Measurements from ENCODE around the gene GARIN5B. TPM values are rescaled to one million over a fixed set of nuclear protein-coding genes. Genes with fewer than 3 reads are reported as not detected.

GARIN5B gene
- total RNA-seq, 1 experiment from 2014 or later = not detected

DNA sequence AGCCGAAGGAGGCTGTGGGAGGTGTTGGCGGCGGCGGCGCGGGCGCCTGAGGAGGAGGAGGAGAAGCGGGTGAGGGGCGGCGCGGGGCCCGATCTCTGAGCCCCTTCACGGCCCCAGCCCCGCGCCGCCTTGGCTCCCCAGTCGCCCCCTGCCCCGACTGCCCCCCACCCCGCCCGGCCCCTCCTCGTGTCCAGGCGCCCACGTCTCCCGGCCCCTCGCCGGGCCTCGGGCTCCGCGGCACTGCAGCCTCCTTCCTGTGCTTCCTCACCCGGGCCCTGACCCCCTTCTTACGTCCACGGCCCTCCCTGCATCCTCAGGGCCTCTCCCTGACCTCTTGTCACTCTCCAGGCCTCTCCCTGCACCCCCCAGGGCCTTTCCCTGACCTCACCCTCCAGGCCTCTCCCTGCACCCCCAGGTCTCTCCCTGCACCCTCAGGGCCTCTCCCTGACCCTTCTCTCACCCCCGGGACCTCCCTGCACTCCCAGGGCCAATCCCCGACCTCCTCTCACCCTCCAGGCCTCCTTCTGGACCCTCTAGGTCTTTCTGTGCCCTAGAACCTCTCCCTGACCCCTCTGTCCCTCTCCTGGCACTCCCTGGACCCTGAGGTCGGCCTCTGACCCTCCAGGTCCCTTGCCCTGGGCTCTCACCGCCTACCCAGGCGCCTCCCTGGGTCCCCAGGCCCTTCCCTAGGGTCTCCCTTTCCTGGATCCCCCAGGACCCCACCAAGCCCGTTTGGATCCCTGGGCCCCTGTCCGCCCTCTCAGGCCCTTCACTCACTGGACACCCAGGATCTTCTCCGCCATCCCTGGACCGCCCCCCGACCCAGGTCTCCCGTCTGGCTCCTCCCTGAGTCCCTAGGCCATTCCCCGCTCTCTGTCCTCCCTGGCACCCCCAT, 22.9 kb downstream of the GARIN5B start:
- no peak for DNase-seq (ENCODE audit: low spot score)
- ChIA-PET POLR2A (ENCODE audit: low non-redundant PET) (interaction anchor here (0.6 to 0.9 kb wide), 3 partner anchors 39 to 844 kb away, joined by 3 to 4 read pairs (median 4); no protein-coding TSS in a partner anchor), CTCF (interaction anchor here (0.9 kb wide), 1 partner anchor 39 kb away, joined by 3 read pairs; no protein-coding TSS in a partner anchor)
- no peaks in the 10 kb centered on the region for H3K9me3 ChIP-seq (ENCODE audit: low read depth, low read length, poor library complexity, severe bottlenecking)
- TF ChIP-seq, protein P1, sequence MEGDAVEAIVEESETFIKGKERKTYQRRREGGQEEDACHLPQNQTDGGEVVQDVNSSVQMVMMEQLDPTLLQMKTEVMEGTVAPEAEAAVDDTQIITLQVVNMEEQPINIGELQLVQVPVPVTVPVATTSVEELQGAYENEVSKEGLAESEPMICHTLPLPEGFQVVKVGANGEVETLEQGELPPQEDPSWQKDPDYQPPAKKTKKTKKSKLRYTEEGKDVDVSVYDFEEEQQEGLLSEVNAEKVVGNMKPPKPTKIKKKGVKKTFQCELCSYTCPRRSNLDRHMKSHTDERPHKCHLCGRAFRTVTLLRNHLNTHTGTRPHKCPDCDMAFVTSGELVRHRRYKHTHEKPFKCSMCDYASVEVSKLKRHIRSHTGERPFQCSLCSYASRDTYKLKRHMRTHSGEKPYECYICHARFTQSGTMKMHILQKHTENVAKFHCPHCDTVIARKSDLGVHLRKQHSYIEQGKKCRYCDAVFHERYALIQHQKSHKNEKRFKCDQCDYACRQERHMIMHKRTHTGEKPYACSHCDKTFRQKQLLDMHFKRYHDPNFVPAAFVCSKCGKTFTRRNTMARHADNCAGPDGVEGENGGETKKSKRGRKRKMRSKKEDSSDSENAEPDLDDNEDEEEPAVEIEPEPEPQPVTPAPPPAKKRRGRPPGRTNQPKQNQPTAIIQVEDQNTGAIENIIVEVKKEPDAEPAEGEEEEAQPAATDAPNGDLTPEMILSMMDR (conservative IDR thresholded peaks at IDR 0.05; ENCODE audit: low read depth, low read length) = no peak
- no peak for TF ChIP-seq EZH2 (IDR thresholded peaks at IDR 0.05; ENCODE audit: borderline replicate concordance, low read depth, low read length, poor library complexity, severe bottlenecking)
- peaks cover 8% of the 10 kb centered on the region for H3K4me1 ChIP-seq (ENCODE audit: insufficient read depth, low read length, poor library complexity, severe bottlenecking)
- H3K4me3 ChIP-seq (ENCODE audit: low read depth, low read length, poor library complexity, severe bottlenecking) = peak overlapping the region; percentile 74
- H3K27ac ChIP-seq (ENCODE audit: low read depth, low read length, poor library complexity, severe bottlenecking) = peak overlapping the region; percentile 89
- peaks cover 15% of the 10 kb centered on the region for H3K36me3 ChIP-seq (ENCODE audit: insufficient read depth, low read length, poor library complexity, severe bottlenecking)
- intact Hi-C loops (cut with micrococcal nuclease; ENCODE audit: unreplicated experiment) = no loop called here
- no peaks in the 10 kb centered on the region for H3K27me3 ChIP-seq (replicated peaks; ENCODE audit: insufficient read depth, low read depth, low read length, poor library complexity)
- BruUV-seq (replicated peaks) = no TSS peak

DNA sequence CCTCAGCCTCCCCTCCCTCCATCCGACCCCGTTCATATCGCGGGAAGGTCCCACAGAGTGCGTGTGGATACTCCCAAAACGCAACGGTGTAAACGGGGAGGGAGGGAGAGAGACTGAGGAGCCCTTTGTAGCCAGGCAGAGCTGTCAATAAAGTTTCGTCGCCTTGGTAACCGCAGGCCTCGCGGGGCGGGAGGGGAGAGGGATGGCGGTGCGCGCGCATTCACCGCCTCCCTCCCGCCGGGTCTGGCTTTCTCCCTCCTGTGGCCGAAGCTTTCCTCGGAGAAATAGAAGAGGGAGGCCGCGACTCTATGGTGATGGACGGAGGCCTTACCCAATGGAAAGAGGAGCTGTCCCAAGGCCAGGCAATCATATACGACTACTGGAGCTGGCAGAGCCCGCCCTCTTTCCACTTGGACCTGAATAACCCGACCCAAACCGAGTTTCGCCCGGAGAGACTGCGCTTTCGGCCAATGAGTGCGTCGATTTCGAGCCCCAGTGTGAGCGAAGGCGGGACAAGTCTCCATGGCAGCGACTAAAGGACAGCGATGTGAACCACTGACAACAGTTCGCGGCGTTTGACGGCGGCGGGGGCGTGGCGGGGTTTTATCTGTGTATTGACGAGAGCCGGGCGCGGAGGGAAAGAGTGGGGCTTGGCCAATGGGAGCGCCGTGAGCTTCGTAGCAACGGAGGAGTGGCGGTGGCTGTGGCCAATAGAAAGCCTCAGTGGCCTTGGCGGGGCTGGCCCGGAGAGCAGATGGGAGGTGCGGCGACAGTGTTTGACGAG, 23.8 kb downstream of the GARIN5B start, which contains the start of gene KMT5C:
KMT5C (plus strand) TSS at position 772 of the 784 bp plus-strand sequence. CDS start 2,061 bp downstream, outside the sequence.
- peak within 1 kb of the TSS; percentile 90 for H3K27ac ChIP-seq (ENCODE audit: low read depth, low read length, poor library complexity, severe bottlenecking)
- BruUV-seq (replicated peaks) = no TSS peak
- intact Hi-C loops (cut with micrococcal nuclease; ENCODE audit: unreplicated experiment) = no loop called here
- POLR2A ChIA-PET (ENCODE audit: low non-redundant PET) = interaction anchor here (0.6 to 0.9 kb wide), 6 partner anchors 14 to 843 kb away, joined by 3 to 4 read pairs (median 4); no protein-coding TSS in a partner anchor
- CTCF ChIA-PET = interaction anchor here (0.5 to 0.9 kb wide), 2 partner anchors 38 to 128 kb away, joined by 3 read pairs; no protein-coding TSS in a partner anchor
- no peaks in the 10 kb centered on the region for H3K27me3 ChIP-seq (replicated peaks; ENCODE audit: insufficient read depth, low read depth, low read length, poor library complexity)
- H3K4me1 ChIP-seq (ENCODE audit: insufficient read depth, low read length, poor library complexity, severe bottlenecking) = peaks cover 8% of the 10 kb centered on the region
- peak within 1 kb of the TSS; percentile 74 for H3K4me3 ChIP-seq (ENCODE audit: low read depth, low read length, poor library complexity, severe bottlenecking)
- H3K9me3 ChIP-seq (ENCODE audit: low read depth, low read length, poor library complexity, severe bottlenecking) = no peaks in the 10 kb centered on the region
- H3K36me3 ChIP-seq (ENCODE audit: insufficient read depth, low read length, poor library complexity, severe bottlenecking) = peaks cover 15% of the 10 kb centered on the region
- DNase-seq (ENCODE audit: low spot score) = peak; percentile 100
- no peak for TF ChIP-seq EZH2 (IDR thresholded peaks at IDR 0.05; ENCODE audit: borderline replicate concordance, low read depth, low read length, poor library complexity, severe bottlenecking)
- TF ChIP-seq, protein P1 (conservative IDR thresholded peaks at IDR 0.05; ENCODE audit: low read depth, low read length) = no peak

DNA sequence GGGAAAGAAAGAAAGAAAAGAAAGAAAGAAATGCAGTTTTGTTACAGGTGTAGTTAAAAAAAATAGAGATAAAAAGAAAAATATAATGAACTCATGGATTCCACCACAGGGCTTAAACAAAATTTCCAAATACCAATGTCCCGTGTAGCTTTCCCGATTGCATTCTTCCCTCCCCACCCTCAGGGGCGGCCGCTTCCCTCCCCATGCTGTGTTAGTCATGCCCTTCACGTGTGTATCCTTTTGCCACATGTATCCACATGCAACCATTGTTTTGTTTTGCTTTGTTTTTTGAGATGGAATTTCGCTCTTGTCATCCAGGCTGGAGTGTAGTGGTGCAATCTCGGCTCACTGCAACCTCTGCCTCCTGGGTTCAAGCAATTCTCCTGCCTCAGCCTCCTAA, 27.0 kb downstream of the GARIN5B start:
- peaks cover 8% of the 10 kb centered on the region for H3K4me1 ChIP-seq (ENCODE audit: insufficient read depth, low read length, poor library complexity, severe bottlenecking)
- no peaks in the 10 kb centered on the region for H3K27me3 ChIP-seq (replicated peaks; ENCODE audit: insufficient read depth, low read depth, low read length, poor library complexity)
- intact Hi-C loops (cut with micrococcal nuclease; ENCODE audit: unreplicated experiment) = no loop called here
- POLR2A ChIA-PET (ENCODE audit: low non-redundant PET) = no interaction called here
- CTCF ChIA-PET = no interaction called here
- no TSS peak for BruUV-seq (replicated peaks)
- no peak for DNase-seq (ENCODE audit: low spot score)
- no peak overlapping the region for H3K4me3 ChIP-seq (ENCODE audit: low read depth, low read length, poor library complexity, severe bottlenecking)
- no peaks in the 10 kb centered on the region for H3K36me3 ChIP-seq (ENCODE audit: insufficient read depth, low read length, poor library complexity, severe bottlenecking)
- H3K9me3 ChIP-seq (ENCODE audit: low read depth, low read length, poor library complexity, severe bottlenecking) = no peaks in the 10 kb centered on the region
- H3K27ac ChIP-seq (ENCODE audit: low read depth, low read length, poor library complexity, severe bottlenecking) = no peak overlapping the region
- TF ChIP-seq, protein P1 (conservative IDR thresholded peaks at IDR 0.05; ENCODE audit: low read depth, low read length) = no peak
- no peak for TF ChIP-seq EZH2 (IDR thresholded peaks at IDR 0.05; ENCODE audit: borderline replicate concordance, low read depth, low read length, poor library complexity, severe bottlenecking)
